Liver (tissue), 9 donors: Measurements from ENCODE around the gene MDGA2. TPM values are rescaled to one million over a fixed set of nuclear protein-coding genes. Genes with fewer than 3 reads are reported as not detected.

Experiments
- DNase-seq: peaks from one replicate; pipeline ENCODE4 v3.0.0-alpha.2; 2017; ENCODE audit warnings: low spot score
- H3K27ac ChIP-seq, 2 donors: one replicate each; pipeline ENCODE4 v1.7.0; 2013; ENCODE audit warnings: inconsistent platforms in 2 of 2, low read length in 2 of 2, control low read depth in 1 of 2, low read depth in 1 of 2, mild to moderate bottlenecking in 1 of 2
- H3K27me3 ChIP-seq, 4 donors: one replicate each; pipeline versions ENCODE4 v1.6.1 to v1.7.0; 2013; ENCODE audit warnings: low read length in 3 of 4, inconsistent platforms in 1 of 4, mild to moderate bottlenecking in 1 of 4, moderate library complexity in 1 of 4; ENCODE audit not compliant: control insufficient read depth in 4 of 4, insufficient read depth in 4 of 4
- H3K36me3 ChIP-seq, 4 donors: one replicate each; pipeline versions ENCODE4 v1.6.1 to v1.7.0; 2013; ENCODE audit warnings: low read length in 3 of 4, mild to moderate bottlenecking in 3 of 4, low read depth in 1 of 4, moderate library complexity in 1 of 4; ENCODE audit not compliant: control insufficient read depth in 4 of 4, insufficient read depth in 3 of 4
- H3K4me1 ChIP-seq, 4 donors: one replicate each; pipeline versions ENCODE4 v1.6.1 to v1.7.0; 2013; ENCODE audit warnings: low read length in 3 of 4, mild to moderate bottlenecking in 3 of 4, moderate library complexity in 1 of 4; ENCODE audit not compliant: control insufficient read depth in 4 of 4, insufficient read depth in 4 of 4
- H3K4me3 ChIP-seq, 3 donors: one replicate each; pipeline versions ENCODE4 v1.6.1 to v1.7.0; 2013; ENCODE audit warnings: low read length in 3 of 3, control low read depth in 1 of 3, low read depth in 1 of 3, mild to moderate bottlenecking in 1 of 3
- H3K9ac ChIP-seq, 2 donors: one replicate each; pipeline ENCODE4 v1.7.0; 2013; ENCODE audit warnings: low read length in 2 of 2, mild to moderate bottlenecking in 2 of 2, moderate library complexity in 2 of 2, control low read depth in 1 of 2, low read depth in 1 of 2
- H3K9me3 ChIP-seq, 4 donors: one replicate each; pipeline versions ENCODE4 v1.6.1 to v1.7.0; 2013; ENCODE audit warnings: low read length in 3 of 4; ENCODE audit not compliant: control insufficient read depth in 4 of 4
- CTCF ChIP-seq: fragments of 150-350 bp; IDR thresholded peaks from 2 replicates; pipeline ENCODE4 v1.5.1; 2017; ENCODE audit warnings: improper control_type of control experiment, low read depth, low read length; ENCODE audit not compliant: missing input control
- HNF4A ChIP-seq, 2 donors: conservative IDR thresholded peaks; 2 replicates each; pipeline ENCODE4 v1.6.1; 2016; ENCODE audit warnings: antibody characterized with exemption in 2 of 2, mild to moderate bottlenecking in 2 of 2
- HNF4G ChIP-seq: IDR thresholded peaks from 2 replicates; pipeline ENCODE4 v1.6.1; 2016; ENCODE audit warnings: antibody characterized with exemption
- JUND ChIP-seq, 2 donors: IDR thresholded peaks; 2 replicates each; pipeline ENCODE4 v1.6.1; 2016; ENCODE audit warnings: antibody characterized with exemption in 2 of 2
- MAX ChIP-seq: IDR thresholded peaks from 2 replicates; pipeline ENCODE4 v1.6.1; 2016; ENCODE audit warnings: antibody characterized with exemption
- NR2F2 ChIP-seq: IDR thresholded peaks from 2 replicates; pipeline ENCODE4 v1.6.1; 2016; ENCODE audit warnings: antibody characterized with exemption
- RAD21 ChIP-seq, 2 donors: IDR thresholded peaks; 2 replicates each; pipeline ENCODE4 v1.6.1; 2016; ENCODE audit warnings: antibody characterized with exemption in 2 of 2, mild to moderate bottlenecking in 2 of 2
- SP1 ChIP-seq: IDR thresholded peaks from 2 replicates; pipeline ENCODE4 v1.6.1; 2018; ENCODE audit warnings: antibody characterized with exemption, mild to moderate bottlenecking
- TAF1 ChIP-seq: conservative IDR thresholded peaks from 2 replicates; pipeline ENCODE4 v1.6.1; 2016; ENCODE audit warnings: antibody characterized with exemption, mild to moderate bottlenecking
- WGBS: extraction: QIAGEN DNeasy Blood & Tissue Kit; methylation state at CpG from one replicate; pipeline ENCODE4 v1.1.7; 2013; 5-methylcytosine and 5-hydroxymethylcytosine counted together
- polyA plus RNA-seq, 2 donors: library from polyadenylated mRNA; stranded (reverse) in 1 of 2; unstranded in 1 of 2; fragments of 200-250 nt in 1 of 2; fragments of >200 nt in 1 of 2; fragmentation: Nextera tagmentation in 1 of 2; extraction: Ambion mirVana in 1 of 2; gene quantifications; one replicate each; pipeline versions ENCODE4 v1.2.1 to v1.2.3, GENCODE V29; 2013 to 2015
- total RNA-seq, 2 donors: library from RNA; depleted of rRNA; stranded (reverse); fragments of >200 nt; gene quantifications; one replicate each; pipeline ENCODE4 v1.2.3, GENCODE V29; 2014
- TF ChIP-seq, protein P1 (sequence below): IDR thresholded peaks from 2 replicates; pipeline ENCODE4 v1.6.1; 2016; ENCODE audit warnings: antibody characterized with exemption, mild to moderate bottlenecking
- TF ChIP-seq, protein P2 (sequence below): IDR thresholded peaks from 2 replicates; pipeline ENCODE4 v1.6.1; 2016; ENCODE audit warnings: antibody characterized with exemption
- donor health status: healthy.
- donor health status: healthy.
- donor health status: healthy.
- donor health status: healthy.
- donor health status: healthy.

Gene MDGA2
- total and polyA plus RNA-seq, 4 donors, result 0.05 to 0.33 (median 0.19) TPM

DNA sequence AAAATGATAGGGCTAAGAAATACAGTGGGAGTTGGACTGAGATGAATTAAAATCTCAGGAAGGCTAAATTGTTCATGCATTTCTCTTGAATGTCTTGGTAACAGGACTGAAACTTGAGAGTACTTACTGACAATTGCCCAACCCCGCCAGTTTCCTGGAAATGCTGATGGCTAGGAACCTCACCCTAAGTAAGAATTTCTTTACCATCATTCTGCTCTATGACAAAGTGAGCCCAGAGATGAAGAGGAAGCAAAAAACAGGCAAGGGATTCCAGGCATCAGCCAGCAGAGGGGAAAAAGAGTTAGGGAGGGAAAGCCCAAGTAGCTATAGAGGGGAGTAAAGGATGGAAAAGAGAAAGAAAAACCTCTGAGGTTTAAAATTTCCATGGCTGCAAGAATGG is 397.7 kb downstream of the MDGA2 start:
- TF ChIP-seq, protein P1, sequence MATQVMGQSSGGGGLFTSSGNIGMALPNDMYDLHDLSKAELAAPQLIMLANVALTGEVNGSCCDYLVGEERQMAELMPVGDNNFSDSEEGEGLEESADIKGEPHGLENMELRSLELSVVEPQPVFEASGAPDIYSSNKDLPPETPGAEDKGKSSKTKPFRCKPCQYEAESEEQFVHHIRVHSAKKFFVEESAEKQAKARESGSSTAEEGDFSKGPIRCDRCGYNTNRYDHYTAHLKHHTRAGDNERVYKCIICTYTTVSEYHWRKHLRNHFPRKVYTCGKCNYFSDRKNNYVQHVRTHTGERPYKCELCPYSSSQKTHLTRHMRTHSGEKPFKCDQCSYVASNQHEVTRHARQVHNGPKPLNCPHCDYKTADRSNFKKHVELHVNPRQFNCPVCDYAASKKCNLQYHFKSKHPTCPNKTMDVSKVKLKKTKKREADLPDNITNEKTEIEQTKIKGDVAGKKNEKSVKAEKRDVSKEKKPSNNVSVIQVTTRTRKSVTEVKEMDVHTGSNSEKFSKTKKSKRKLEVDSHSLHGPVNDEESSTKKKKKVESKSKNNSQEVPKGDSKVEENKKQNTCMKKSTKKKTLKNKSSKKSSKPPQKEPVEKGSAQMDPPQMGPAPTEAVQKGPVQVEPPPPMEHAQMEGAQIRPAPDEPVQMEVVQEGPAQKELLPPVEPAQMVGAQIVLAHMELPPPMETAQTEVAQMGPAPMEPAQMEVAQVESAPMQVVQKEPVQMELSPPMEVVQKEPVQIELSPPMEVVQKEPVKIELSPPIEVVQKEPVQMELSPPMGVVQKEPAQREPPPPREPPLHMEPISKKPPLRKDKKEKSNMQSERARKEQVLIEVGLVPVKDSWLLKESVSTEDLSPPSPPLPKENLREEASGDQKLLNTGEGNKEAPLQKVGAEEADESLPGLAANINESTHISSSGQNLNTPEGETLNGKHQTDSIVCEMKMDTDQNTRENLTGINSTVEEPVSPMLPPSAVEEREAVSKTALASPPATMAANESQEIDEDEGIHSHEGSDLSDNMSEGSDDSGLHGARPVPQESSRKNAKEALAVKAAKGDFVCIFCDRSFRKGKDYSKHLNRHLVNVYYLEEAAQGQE, result no peak
- TF ChIP-seq HNF4A (conservative IDR thresholded peaks at IDR 0.05) (no peak), MAX (no peak), NR2F2 (no peak), JUND (IDR thresholded peaks at IDR 0.05) (no peak), SP1 (no peak), HNF4G (no peak), RAD21 (IDR thresholded peaks at IDR 0.05) (no peak), TAF1 (no peak), CTCF (no peak)
- TF ChIP-seq, protein P2, sequence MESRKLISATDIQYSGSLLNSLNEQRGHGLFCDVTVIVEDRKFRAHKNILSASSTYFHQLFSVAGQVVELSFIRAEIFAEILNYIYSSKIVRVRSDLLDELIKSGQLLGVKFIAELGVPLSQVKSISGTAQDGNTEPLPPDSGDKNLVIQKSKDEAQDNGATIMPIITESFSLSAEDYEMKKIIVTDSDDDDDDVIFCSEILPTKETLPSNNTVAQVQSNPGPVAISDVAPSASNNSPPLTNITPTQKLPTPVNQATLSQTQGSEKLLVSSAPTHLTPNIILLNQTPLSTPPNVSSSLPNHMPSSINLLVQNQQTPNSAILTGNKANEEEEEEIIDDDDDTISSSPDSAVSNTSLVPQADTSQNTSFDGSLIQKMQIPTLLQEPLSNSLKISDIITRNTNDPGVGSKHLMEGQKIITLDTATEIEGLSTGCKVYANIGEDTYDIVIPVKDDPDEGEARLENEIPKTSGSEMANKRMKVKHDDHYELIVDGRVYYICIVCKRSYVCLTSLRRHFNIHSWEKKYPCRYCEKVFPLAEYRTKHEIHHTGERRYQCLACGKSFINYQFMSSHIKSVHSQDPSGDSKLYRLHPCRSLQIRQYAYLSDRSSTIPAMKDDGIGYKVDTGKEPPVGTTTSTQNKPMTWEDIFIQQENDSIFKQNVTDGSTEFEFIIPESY, result no peak
- H3K36me3 ChIP-seq, result no peaks in the 10 kb centered on the region
- DNase-seq, result no peak
- no peaks in the 10 kb centered on the region for H3K27me3 ChIP-seq
- H3K9ac ChIP-seq, result no peak overlapping the region
- H3K9me3 ChIP-seq, result no peaks in the 10 kb centered on the region
- no peak overlapping the region for H3K4me3 ChIP-seq
- no peak overlapping the region for H3K27ac ChIP-seq
- 92% methylated on average over 1 of the region's 1 CpG for WGBS
- H3K4me1 ChIP-seq, result no peaks in the 10 kb centered on the region

DNA sequence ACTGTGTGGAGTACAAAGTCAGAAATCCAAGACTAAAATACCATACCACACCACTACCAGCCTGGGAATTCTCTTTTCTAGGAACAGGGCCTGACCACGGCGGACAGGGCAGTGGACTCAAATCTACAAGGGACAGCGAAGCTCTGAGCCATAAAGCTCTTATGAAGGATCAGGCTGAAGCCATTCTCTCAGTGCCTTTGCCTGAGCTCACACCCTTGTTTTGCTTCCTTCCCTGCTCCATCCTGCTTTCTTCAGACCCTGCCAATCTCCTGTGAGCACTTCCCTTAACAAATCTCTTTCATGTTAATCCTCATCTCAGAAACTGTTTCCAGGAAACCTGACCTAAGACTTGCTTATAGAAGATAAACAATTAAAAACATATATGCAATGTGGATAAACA is 398.5 kb downstream of the MDGA2 start:
- WGBS, result 47% methylated on average over 3 of the region's 3 CpGs
- Histone ChIP-seq H3K27ac (no peak overlapping the region), H3K4me3 (no peak overlapping the region), H3K9ac (no peak overlapping the region), H3K27me3 (no peaks in the 10 kb centered on the region), H3K4me1 (no peaks in the 10 kb centered on the region), H3K9me3 (no peaks in the 10 kb centered on the region), H3K36me3 (no peaks in the 10 kb centered on the region)
- TF ChIP-seq SP1, result no peak
- TF ChIP-seq MAX, result no peak
- no peak for TF ChIP-seq TAF1
- DNase-seq, result no peak
